Transverse colon (tissue), 4 donors: ENCODE results near the gene EVC.
"Not testable (repeated sequence)": the region's sequence is repeated elsewhere in the genome, so short reads cannot be mapped to it uniquely, and the experiment has no call there.

Experiments
- EP300 ChIP-seq: sonication (generic); formaldehyde crosslinking; IDR thresholded peaks from one replicate; pipeline ENCODE4 v1.6.1; 2017; ENCODE audit warnings: antibody characterized with exemption, low read depth
- POLR2A ChIP-seq: fragments of 450-650 bp; IDR thresholded peaks from one replicate; pipeline ENCODE4 v1.6.1; 2016; ENCODE audit warnings: antibody characterized with exemption, mild to moderate bottlenecking, moderate library complexity
- POLR2AphosphoS5 ChIP-seq, 3 donors: sonication (generic); formaldehyde crosslinking; IDR thresholded peaks; one replicate each; pipeline ENCODE4 v1.6.1; 2016; ENCODE audit warnings: antibody characterized with exemption in 3 of 3
- TF ChIP-seq, protein P1 (sequence below), 5 experiments: fragments of 200-600 bp in 3 of 5; fragments of 450-650 bp in 2 of 5; sonication (generic) in 3 of 5; IDR thresholded peaks; 1 replicate in 2 of 5; 2 replicates in 3 of 5; pipeline ENCODE4 v1.5.1; 2016 to 2017; ENCODE audit warnings: antibody characterized with exemption in 5 of 5, inconsistent platforms in 3 of 5, mild to moderate bottlenecking in 2 of 5, moderate library complexity in 1 of 5

- TF ChIP-seq, protein P1, sequence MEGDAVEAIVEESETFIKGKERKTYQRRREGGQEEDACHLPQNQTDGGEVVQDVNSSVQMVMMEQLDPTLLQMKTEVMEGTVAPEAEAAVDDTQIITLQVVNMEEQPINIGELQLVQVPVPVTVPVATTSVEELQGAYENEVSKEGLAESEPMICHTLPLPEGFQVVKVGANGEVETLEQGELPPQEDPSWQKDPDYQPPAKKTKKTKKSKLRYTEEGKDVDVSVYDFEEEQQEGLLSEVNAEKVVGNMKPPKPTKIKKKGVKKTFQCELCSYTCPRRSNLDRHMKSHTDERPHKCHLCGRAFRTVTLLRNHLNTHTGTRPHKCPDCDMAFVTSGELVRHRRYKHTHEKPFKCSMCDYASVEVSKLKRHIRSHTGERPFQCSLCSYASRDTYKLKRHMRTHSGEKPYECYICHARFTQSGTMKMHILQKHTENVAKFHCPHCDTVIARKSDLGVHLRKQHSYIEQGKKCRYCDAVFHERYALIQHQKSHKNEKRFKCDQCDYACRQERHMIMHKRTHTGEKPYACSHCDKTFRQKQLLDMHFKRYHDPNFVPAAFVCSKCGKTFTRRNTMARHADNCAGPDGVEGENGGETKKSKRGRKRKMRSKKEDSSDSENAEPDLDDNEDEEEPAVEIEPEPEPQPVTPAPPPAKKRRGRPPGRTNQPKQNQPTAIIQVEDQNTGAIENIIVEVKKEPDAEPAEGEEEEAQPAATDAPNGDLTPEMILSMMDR (IDR thresholded peaks at IDR 0.05) = not testable (repeated sequence)
- TF ChIP-seq POLR2A; POLR2AphosphoS5 (IDR thresholded peaks at IDR 0.05); EP300: not testable (repeated sequence)
Measured at GRCh38 chr4:5856362-5856761, 145.4 kb downstream of the EVC start.
